PC-9 (cell line): ENCODE measurements around the gene TTF2. TPM values are rescaled to one million over a fixed set of nuclear protein-coding genes. Genes with fewer than 3 reads are reported as not detected.
"Not testable (repeated sequence)": the region's sequence is repeated elsewhere in the genome, so short reads cannot be mapped to it uniquely, and the experiment has no call there.

ENCODE experiments used
- BruUV-seq: library from RNA; stranded (reverse); fragments of 400-500 nt; replicated peaks from 2 replicates; lab custom pipeline; 2021; lab: Mats Ljungman, UMichigan
- CTCF ChIA-PET: fragments of 300-600 bp; sonication (Branson Sonifier 250); formaldehyde crosslinking; loops from one replicate; lab custom pipeline; 2022; ENCODE audit warnings: antibody characterized with exemption; lab: Charles Lee
- POLR2A ChIA-PET: fragments of 300-600 bp; sonication (Branson Sonifier 250); formaldehyde crosslinking; loops from one replicate; lab custom pipeline; 2022; ENCODE audit warnings: antibody characterized with exemption; ENCODE audit not compliant: unreplicated experiment; lab: Charles Lee
- DNase-seq, 2 experiments: peaks; one replicate each; pipeline versions ENCODE4 v3.0.0 to v3.0.0-alpha.2; 2015 to 2022; ENCODE audit warnings: mixed read lengths in 1 of 2
- H2AFZ ChIP-seq: fragments of 200-600 bp; sonication (generic); 2 replicates; pipeline ENCODE4 v1.8.1; 2017; ENCODE audit warnings: antibody characterized with exemption
- H3F3A ChIP-seq: fragments of 200-600 bp; sonication (generic); 2 replicates; pipeline ENCODE4 v1.8.1; 2017; ENCODE audit warnings: antibody characterized with exemption, mild to moderate bottlenecking, low read depth; ENCODE audit not compliant: insufficient read depth
- H3K27ac ChIP-seq: fragments of 200-600 bp; sonication (generic); 2 replicates; pipeline ENCODE4 v1.6.1; 2016; ENCODE audit warnings: mixed run types
- H3K27me3 ChIP-seq: fragments of 200-600 bp; sonication (generic); 2 replicates; pipeline ENCODE4 v1.6.1; 2016; ENCODE audit warnings: low read depth, mixed run types; ENCODE audit not compliant: insufficient read depth
- H3K36me3 ChIP-seq: fragments of 200-600 bp; sonication (generic); 2 replicates; pipeline ENCODE4 v1.6.1; 2016; ENCODE audit warnings: low read depth, mixed run types
- H3K4me1 ChIP-seq: fragments of 200-600 bp; sonication (generic); replicated peaks from 2 replicates; pipeline ENCODE4 v1.6.1; 2016; ENCODE audit warnings: mixed run types; ENCODE audit not compliant: insufficient read depth
- H3K4me2 ChIP-seq: fragments of 200-600 bp; sonication (generic); 2 replicates; pipeline ENCODE4 v1.6.1; 2017; ENCODE audit warnings: mixed run types
- H3K4me3 ChIP-seq: fragments of 200-600 bp; sonication (generic); 2 replicates; pipeline ENCODE4 v1.6.1; 2016; ENCODE audit warnings: mixed run types
- H3K79me2 ChIP-seq: fragments of 200-600 bp; sonication (generic); 2 replicates; pipeline ENCODE4 v1.6.1; 2017; ENCODE audit warnings: low read depth, mixed run types
- H3K9me2 ChIP-seq: fragments of 200-600 bp; sonication (generic); 2 replicates; pipeline ENCODE4 v1.8.1; 2017; ENCODE audit warnings: mild to moderate bottlenecking; ENCODE audit not compliant: insufficient read depth
- H3K9me3 ChIP-seq: fragments of 200-600 bp; sonication (generic); 2 replicates; pipeline ENCODE4 v1.8.1; 2016; ENCODE audit warnings: low read depth; ENCODE audit not compliant: insufficient read depth
- H4K20me1 ChIP-seq: fragments of 200-600 bp; sonication (generic); 2 replicates; pipeline ENCODE4 v1.8.1; 2017; ENCODE audit not compliant: insufficient read depth
- CTCF ChIP-seq: fragments of 200-600 bp; sonication (generic); conservative IDR thresholded peaks from 2 replicates; pipeline ENCODE4 v1.6.1; 2017; ENCODE audit warnings: mixed run types, antibody characterized with exemption, mild to moderate bottlenecking, moderate library complexity
- EZH2 ChIP-seq: fragments of 200-600 bp; sonication (generic); IDR thresholded peaks from 2 replicates; pipeline ENCODE4 v1.8.0; 2017; ENCODE audit warnings: antibody characterized with exemption, low read depth
- intact Hi-C: fragments of 100-400 bp; cut with micrococcal nuclease; formaldehyde crosslinking; loops from one replicate; pipeline ENCODE4 v1.10.0; 2022; ENCODE audit not compliant: unreplicated experiment
- total RNA-seq: library from RNA; stranded (reverse); gene quantifications from 2 replicates; pipeline ENCODE4 v1.2.3, GENCODE V29; 2021

TTF2 gene
- total RNA-seq, 1 experiment from 2014 or later = 62.2 TPM

DNA sequence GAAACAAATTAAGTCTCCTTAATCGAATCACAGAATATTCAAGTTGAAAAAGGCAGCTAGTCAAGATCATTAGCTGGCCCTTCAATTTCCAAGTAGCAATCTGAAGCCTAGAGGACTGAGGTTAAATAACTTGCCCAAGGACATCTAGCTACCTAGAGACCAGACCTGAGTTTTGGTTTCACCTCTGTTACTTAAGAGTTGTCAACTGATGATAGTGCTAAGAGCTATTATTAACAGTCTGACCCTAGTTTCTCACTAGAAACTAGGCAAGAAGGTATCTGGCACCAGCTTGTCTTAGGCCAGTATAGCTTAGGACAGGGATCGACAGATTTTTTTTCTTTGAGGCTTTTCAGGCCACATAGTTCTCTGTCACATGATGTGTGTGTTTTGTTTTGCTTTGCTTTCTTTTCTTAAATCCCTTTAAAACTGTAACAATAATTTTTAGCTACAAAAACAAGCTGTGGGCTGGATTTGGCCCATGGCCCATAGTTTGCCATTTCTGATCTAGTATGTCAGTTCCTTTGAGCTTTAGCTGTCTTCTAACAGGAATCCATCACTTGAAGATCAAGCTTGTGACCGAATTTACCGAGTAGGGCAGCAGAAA, 38.3 kb downstream of the TTF2 start:
- H4K20me1 ChIP-seq = no peaks in the 10 kb centered on the region
- H3K27me3 ChIP-seq = no peaks in the 10 kb centered on the region
- DNase-seq = no peak
- peaks cover 73% of the 10 kb centered on the region for H3K36me3 ChIP-seq
- no peak overlapping the region for H2AFZ ChIP-seq
- ChIA-PET CTCF (interaction anchor here (0.5 kb wide), 1 partner anchor 29 kb away, joined by 14 read pairs; no protein-coding TSS in a partner anchor), POLR2A (interaction anchor here (0.7 kb wide), 1 partner anchor 169 kb away, joined by 5 read pairs; no protein-coding TSS in a partner anchor)
- no peak for TF ChIP-seq CTCF
- TF ChIP-seq EZH2 = no peak
- H3F3A ChIP-seq = no peaks in the 10 kb centered on the region; the same call in 1 of the 2 replicates
- H3K9me3 ChIP-seq = no peaks in the 10 kb centered on the region
- peaks cover 5% of the 10 kb centered on the region; the same call in 1 of the 2 replicates for H3K4me1 ChIP-seq
- H3K27ac ChIP-seq = no peak overlapping the region
- H3K79me2 ChIP-seq = no peaks in the 10 kb centered on the region
- intact Hi-C loops = no loop called here
- BruUV-seq = no TSS peak
- H3K4me2 ChIP-seq = no peak overlapping the region
- no peak overlapping the region for H3K4me3 ChIP-seq
- no peaks in the 10 kb centered on the region for H3K9me2 ChIP-seq

DNA sequence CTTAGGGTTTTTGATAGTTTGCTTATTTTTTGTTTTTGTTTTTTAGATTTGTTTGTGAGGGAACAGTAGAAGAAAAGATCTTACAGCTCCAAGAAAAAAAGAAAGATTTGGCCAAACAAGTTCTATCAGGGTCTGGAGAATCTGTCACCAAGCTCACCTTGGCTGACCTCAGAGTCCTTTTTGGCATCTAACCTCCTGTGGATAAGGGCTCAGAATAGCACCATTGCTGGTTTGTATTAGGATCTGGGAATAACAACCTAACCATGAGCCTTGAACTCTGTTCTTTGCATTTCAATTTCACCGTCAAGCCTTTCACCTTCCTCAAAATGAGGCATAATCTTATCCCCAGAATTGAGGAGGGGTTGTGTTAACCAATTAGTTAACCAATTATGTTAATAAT, 41.2 kb downstream of the TTF2 start:
- intact Hi-C loops = no loop called here
- Histone ChIP-seq H3K36me3 (peaks cover 56% of the 10 kb centered on the region), H4K20me1 (no peaks in the 10 kb centered on the region), H3K9me3 (no peaks in the 10 kb centered on the region), H3K27me3 (no peaks in the 10 kb centered on the region), H3K4me2 (no peak overlapping the region), H3F3A (no peaks in the 10 kb centered on the region), H3K9me2 (no peaks in the 10 kb centered on the region), H3K79me2 (no peaks in the 10 kb centered on the region), H3K4me3 (no peak overlapping the region), H3K4me1 (no peaks in the 10 kb centered on the region), H3K27ac (no peak overlapping the region), H2AFZ (no peak overlapping the region)
- no peak for DNase-seq
- ChIA-PET CTCF (no interaction called here), POLR2A (no interaction called here)
- BruUV-seq = no TSS peak
- no peak for TF ChIP-seq CTCF
- no peak for TF ChIP-seq EZH2

DNA sequence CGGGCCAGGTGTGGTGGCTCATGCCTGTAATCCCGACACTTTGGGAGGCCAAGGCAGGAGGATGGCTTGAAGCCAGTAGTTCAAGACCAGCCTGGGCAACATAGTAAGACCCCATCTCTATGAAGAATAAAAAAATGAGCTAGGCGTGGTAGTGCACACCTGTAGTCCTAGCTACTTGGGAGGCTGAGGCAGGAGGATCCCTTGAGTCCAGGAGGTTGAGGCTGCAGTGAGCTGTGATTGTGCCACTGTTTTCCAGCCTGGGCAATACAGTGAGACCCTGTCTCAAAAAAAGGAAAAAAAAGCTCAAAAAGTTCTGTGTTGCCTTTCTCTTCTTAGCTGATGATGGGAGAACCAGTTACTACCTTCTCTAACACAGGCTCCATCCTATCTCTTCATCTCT, 41.7 kb downstream of the TTF2 start:
- H2AFZ ChIP-seq, H3K9me2 ChIP-seq, H3K4me1 ChIP-seq, H3K27me3 ChIP-seq, H3K27ac ChIP-seq, H4K20me1 ChIP-seq, intact Hi-C loops, H3K4me3 ChIP-seq, H3K9me3 ChIP-seq, H3K4me2 ChIP-seq, H3F3A ChIP-seq, DNase-seq, H3K79me2 ChIP-seq: not testable (repeated sequence)
- ChIA-PET POLR2A (interaction anchor here (0.7 kb wide), 1 partner anchor 136 kb away, joined by 5 read pairs; no protein-coding TSS in a partner anchor), CTCF (interaction anchor here (0.6 kb wide), 1 partner anchor 178 kb away, joined by 3 read pairs; no protein-coding TSS in a partner anchor)
- TSS peak; percentile 32 for BruUV-seq
- H3K36me3 ChIP-seq = peaks cover 51% of the 10 kb centered on the region
